H9 (cell line): ENCODE measurements around the gene PTGFR. TPM values are rescaled to one million over a fixed set of nuclear protein-coding genes. Genes with fewer than 3 reads are reported as not detected.

Experiments
- DNase-seq: peaks from one replicate; pipeline ENCODE4 v3.0.0-alpha.2; 2017
- H2AFZ ChIP-seq: one replicate; pipeline ENCODE4 v1.6.1; 2013; ENCODE audit warnings: mild to moderate bottlenecking, low read length, control low read depth, moderate library complexity
- H2AK5ac ChIP-seq: 2 replicates; pipeline ENCODE4 v1.6.1; 2013; ENCODE audit warnings: low read length, control low read depth, mixed read lengths; ENCODE audit not compliant: insufficient read length
- H2BK120ac ChIP-seq: one replicate; pipeline ENCODE4 v1.6.1; 2013; ENCODE audit warnings: low read depth, mild to moderate bottlenecking, low read length, control low read depth, inconsistent platforms; ENCODE audit not compliant: poor library complexity, severe bottlenecking
- H2BK12ac ChIP-seq: 2 replicates; pipeline ENCODE4 v1.6.1; 2013; ENCODE audit warnings: low read length, control low read depth, mixed read lengths, low read depth; ENCODE audit not compliant: insufficient read length
- H2BK15ac ChIP-seq: 2 replicates; pipeline ENCODE4 v1.6.1; 2013; ENCODE audit warnings: low read depth, low read length, control low read depth
- H2BK20ac ChIP-seq: one replicate; pipeline ENCODE4 v1.6.1; 2013; ENCODE audit warnings: low read depth, mild to moderate bottlenecking, low read length, control low read depth, inconsistent platforms; ENCODE audit not compliant: poor library complexity, severe bottlenecking
- H2BK5ac ChIP-seq: 2 replicates; pipeline ENCODE4 v1.6.1; 2013; ENCODE audit warnings: low read length, control low read depth, mixed read lengths; ENCODE audit not compliant: insufficient read length
- H3K14ac ChIP-seq: 2 replicates; pipeline ENCODE4 v1.6.1; 2013; ENCODE audit warnings: low read length, control low read depth; ENCODE audit not compliant: insufficient read depth
- H3K18ac ChIP-seq: 2 replicates; pipeline ENCODE4 v1.6.1; 2013; ENCODE audit warnings: low read depth, mild to moderate bottlenecking, mixed read lengths, low read length, control low read depth; ENCODE audit not compliant: insufficient read length
- H3K23ac ChIP-seq: 2 replicates; pipeline ENCODE4 v1.6.1; 2013; ENCODE audit warnings: low read length, control low read depth, mixed read lengths, low read depth; ENCODE audit not compliant: insufficient read length
- H3K23me2 ChIP-seq: 2 replicates; pipeline ENCODE4 v1.6.1; 2013; ENCODE audit warnings: low read depth, mild to moderate bottlenecking, mixed read lengths, low read length, control low read depth; ENCODE audit not compliant: insufficient read length, poor library complexity, severe bottlenecking
- H3K27ac ChIP-seq: 2 replicates; pipeline ENCODE4 v1.5.1; 2013; ENCODE audit warnings: low read length, control low read depth, mixed read lengths, low read depth; ENCODE audit not compliant: insufficient read length
- H3K27me3 ChIP-seq: 2 replicates; pipeline ENCODE4 v1.6.1; 2013; ENCODE audit warnings: low read length, control low read depth, inconsistent platforms; ENCODE audit not compliant: insufficient read depth
- H3K4ac ChIP-seq: 2 replicates; pipeline ENCODE4 v1.6.1; 2013; ENCODE audit warnings: low read depth, mild to moderate bottlenecking, control low read depth, inconsistent platforms, low read length, moderate library complexity
- H3K4me1 ChIP-seq: 2 replicates; pipeline ENCODE4 v1.6.1; 2013; ENCODE audit warnings: low read length, control low read depth, inconsistent platforms; ENCODE audit not compliant: insufficient read depth
- H3K4me2 ChIP-seq: 2 replicates; pipeline ENCODE4 v1.6.1; 2013; ENCODE audit warnings: low read length, control low read depth, mixed read lengths; ENCODE audit not compliant: insufficient read length, insufficient read depth
- H3K56ac ChIP-seq: 2 replicates; pipeline ENCODE4 v1.6.1; 2013; ENCODE audit warnings: low read depth, mild to moderate bottlenecking, mixed read lengths, low read length, control low read depth; ENCODE audit not compliant: insufficient read length
- H3K79me1 ChIP-seq: 2 replicates; pipeline ENCODE4 v1.6.1; 2013; ENCODE audit warnings: low read depth, mild to moderate bottlenecking, moderate library complexity, low read length, control low read depth, inconsistent platforms; ENCODE audit not compliant: insufficient read depth, poor library complexity, severe bottlenecking
- H3K79me2 ChIP-seq: 2 replicates; pipeline ENCODE4 v1.6.1; 2013; ENCODE audit warnings: low read length, control low read depth, inconsistent platforms; ENCODE audit not compliant: insufficient read depth
- H3K9ac ChIP-seq: 2 replicates; pipeline ENCODE4 v1.6.1; 2013; ENCODE audit warnings: low read length, control low read depth, mixed read lengths; ENCODE audit not compliant: insufficient read length; ENCODE audit errors: extremely low read depth
- H3K9me3 ChIP-seq: one replicate; pipeline ENCODE4 v1.6.1; 2013; ENCODE audit warnings: low read depth, low read length, inconsistent platforms; ENCODE audit not compliant: control insufficient read depth
- H3T11ph ChIP-seq: one replicate; pipeline ENCODE4 v1.6.1; 2013; ENCODE audit warnings: mild to moderate bottlenecking, low read length, control low read depth, inconsistent platforms
- H4K20me1 ChIP-seq: one replicate; pipeline ENCODE4 v1.6.1; 2013; ENCODE audit not compliant: control insufficient read depth, insufficient read length, insufficient read depth
- H4K5ac ChIP-seq: 2 replicates; pipeline ENCODE4 v1.6.1; 2013; ENCODE audit warnings: low read depth, mild to moderate bottlenecking, mixed read lengths, low read length, control low read depth; ENCODE audit not compliant: insufficient read length
- H4K8ac ChIP-seq: replicated peaks from 2 replicates; pipeline ENCODE4 v1.6.1; 2013; ENCODE audit warnings: low read length, control low read depth, mixed read lengths, low read depth; ENCODE audit not compliant: insufficient read length
- H4K91ac ChIP-seq: 2 replicates; pipeline ENCODE4 v1.6.1; 2013; ENCODE audit warnings: low read depth, mild to moderate bottlenecking, moderate library complexity, mixed read lengths, low read length, control low read depth; ENCODE audit not compliant: insufficient read length
- H3K27ac Mint-ChIP-seq, 3 experiments: 2 replicates in 2 of 3; 3 replicates in 1 of 3; pipeline ENCODE4 v1.8.0; 2020 to 2021; ENCODE audit warnings: mixed read lengths in 3 of 3, mild to moderate bottlenecking in 1 of 3, moderate library complexity in 1 of 3
- H3K27me3 Mint-ChIP-seq: 2 replicates; pipeline ENCODE4 v1.8.0; 2021; ENCODE audit warnings: low read depth, mild to moderate bottlenecking, moderate library complexity, mixed read lengths
- H3K36me3 Mint-ChIP-seq, 3 experiments: 2 replicates in 2 of 3; 3 replicates in 1 of 3; pipeline ENCODE4 v1.8.0; 2020 to 2021; ENCODE audit warnings: low read depth in 3 of 3, mixed read lengths in 3 of 3; ENCODE audit not compliant: insufficient read depth in 1 of 3
- H3K4me1 Mint-ChIP-seq, 2 experiments: 2 replicates each; pipeline ENCODE4 v1.8.0; 2020; ENCODE audit warnings: mixed read lengths in 2 of 2
- H3K4me3 Mint-ChIP-seq, 2 experiments: 2 replicates in 1 of 2; 3 replicates in 1 of 2; pipeline ENCODE4 v1.8.0; 2020 to 2021; ENCODE audit warnings: mild to moderate bottlenecking in 2 of 2, mixed read lengths in 2 of 2, moderate library complexity in 1 of 2
- H3K9me3 Mint-ChIP-seq, 2 experiments: 2 replicates in 1 of 2; 3 replicates in 1 of 2; pipeline ENCODE4 v1.8.0; 2020; ENCODE audit warnings: mild to moderate bottlenecking in 2 of 2, mixed read lengths in 2 of 2, moderate library complexity in 1 of 2
- CTCF ChIP-seq: fragments of 200-600 bp; sonication (generic); conservative IDR thresholded peaks from 3 replicates; pipeline ENCODE4 v1.8.0; 2021; ENCODE audit warnings: antibody characterized with exemption, mild to moderate bottlenecking
- WGBS: extraction: QIAGEN DNeasy Blood & Tissue Kit; methylation state at CpG from one replicate; pipeline ENCODE4 v1.1.7; 2013; ENCODE audit warnings: missing lambda C conversion rate, low lambda C conversion rate, mixed read lengths; ENCODE audit not compliant: insufficient read length; ENCODE audit errors: extremely low coverage; 5-methylcytosine and 5-hydroxymethylcytosine counted together
- total RNA-seq: library from RNA; stranded (reverse); gene quantifications from 2 replicates; pipeline ENCODE4 v1.2.1, GENCODE V29; 2021

PTGFR gene
- total RNA-seq, 1 experiment from 2014 or later, result not detected

GRCh38 chr1:78549331-78549730 is 58.6 kb downstream of the PTGFR start:
- no peaks in the 10 kb centered on the region for H3K4me1 ChIP-seq
- no peaks in the 10 kb centered on the region for H3K79me2 ChIP-seq
- H4K91ac ChIP-seq, result no peak overlapping the region
- H2BK5ac ChIP-seq, result no peak overlapping the region
- no peak overlapping the region for H3K9ac ChIP-seq
- TF ChIP-seq CTCF, result no peak
- Mint-ChIP-seq H3K27ac (no peak overlapping the region), H3K27me3 (peaks cover 9% of the 10 kb centered on the region), H3K4me3 (no peak overlapping the region), H3K9me3 (peaks cover 23% of the 10 kb centered on the region in 2 experiments), H3K4me1 (no peaks in the 10 kb centered on the region), H3K36me3 (peaks cover 7 to 10% (median 9%) of the 10 kb centered on the region in 3 experiments)
- no peaks in the 10 kb centered on the region for H3K27me3 ChIP-seq
- no peak overlapping the region for H2BK15ac ChIP-seq
- no peak overlapping the region for H3K18ac ChIP-seq
- H3K14ac ChIP-seq, result no peak overlapping the region
- DNase-seq, result no peak
- H2AK5ac ChIP-seq, result no peak overlapping the region
- no peak overlapping the region for H4K8ac ChIP-seq
- no CpG with 5 or more reads among the region's 3 CpGs for WGBS
- no peak overlapping the region for H3K23ac ChIP-seq
- H3K79me1 ChIP-seq, result no peaks in the 10 kb centered on the region
- H3K56ac ChIP-seq, result no peak overlapping the region
- H3K27ac ChIP-seq, result no peak overlapping the region
- H2BK120ac ChIP-seq, result no peak overlapping the region
- H4K5ac ChIP-seq, result no peak overlapping the region
- no peak overlapping the region for H2AFZ ChIP-seq
- H4K20me1 ChIP-seq, result no peaks in the 10 kb centered on the region
- no peak overlapping the region for H2BK20ac ChIP-seq
- no peaks in the 10 kb centered on the region for H3K23me2 ChIP-seq
- H2BK12ac ChIP-seq, result no peak overlapping the region
- no peak overlapping the region for H3T11ph ChIP-seq
- no peaks in the 10 kb centered on the region for H3K9me3 ChIP-seq
- no peak overlapping the region for H3K4me2 ChIP-seq
- H3K4ac ChIP-seq, result no peak overlapping the region
